HepG2 (cell line): ENCODE results near the gene SDR39U1. TPM values are rescaled to one million over a fixed set of nuclear protein-coding genes. Genes with fewer than 3 reads are reported as not detected.
A peak's percentile ranks its signal among the peaks of the same experiment; 100 is the strongest.

ENCODE experiments used
- AHR ChIP-seq: IDR thresholded peaks from 2 replicates; pipeline ENCODE4 v1.6.1; 2018; ENCODE audit warnings: missing genetic modification reagents, missing compliant biosample characterization
- NFATC3 ChIP-seq: sonication (generic); formaldehyde crosslinking; IDR thresholded peaks from 2 replicates; pipeline ENCODE4 v1.5.1; 2020; ENCODE audit warnings: mild to moderate bottlenecking, missing genetic modification reagents
- PTBP1 ChIP-seq: fragments of 200-400 bp; formaldehyde crosslinking; IDR thresholded peaks from 2 replicates; pipeline ENCODE4 v1.6.1; 2018; ENCODE audit warnings: low read length, low read depth; ENCODE audit not compliant: poor library complexity, severe bottlenecking
- RBM39 ChIP-seq: fragments of 200-400 bp; formaldehyde crosslinking; IDR thresholded peaks from one replicate; pipeline ENCODE4 v1.6.1; 2018; ENCODE audit warnings: antibody characterized with exemption, mild to moderate bottlenecking, low read depth, low read length; ENCODE audit not compliant: poor library complexity, severe bottlenecking
- STAG1 ChIP-seq: sonication (generic); formaldehyde crosslinking; IDR thresholded peaks from 2 replicates; pipeline ENCODE4 v1.4.0; 2020; ENCODE audit warnings: missing genetic modification reagents
- ZBTB21 ChIP-seq: sonication (generic); formaldehyde crosslinking; IDR thresholded peaks from 2 replicates; pipeline ENCODE4 v1.4.0; 2020; ENCODE audit warnings: missing genetic modification reagents
- ZMYM4 ChIP-seq: sonication (generic); formaldehyde crosslinking; IDR thresholded peaks from 2 replicates; pipeline ENCODE4 v1.8.1; 2023; ENCODE audit warnings: mild to moderate bottlenecking, missing genetic modification reagents
- ZNF121 ChIP-seq: sonication (generic); formaldehyde crosslinking; IDR thresholded peaks from 2 replicates; pipeline ENCODE4 v1.5.0; 2020; ENCODE audit warnings: mild to moderate bottlenecking, missing genetic modification reagents
- ZNF142 ChIP-seq: sonication (generic); formaldehyde crosslinking; IDR thresholded peaks from 2 replicates; pipeline ENCODE4 v1.4.0; 2020; ENCODE audit warnings: missing genetic modification reagents
- ZNF230 ChIP-seq: sonication (generic); formaldehyde crosslinking; IDR thresholded peaks from 2 replicates; pipeline ENCODE4 v1.4.0; 2020; ENCODE audit warnings: mild to moderate bottlenecking, missing genetic modification reagents
- ZNF275 ChIP-seq: sonication (generic); formaldehyde crosslinking; IDR thresholded peaks from 2 replicates; pipeline ENCODE4 v1.8.0; 2022; ENCODE audit warnings: missing genetic modification reagents, mild to moderate bottlenecking, inconsistent platforms, borderline replicate concordance
- ZNF670 ChIP-seq: sonication (generic); formaldehyde crosslinking; IDR thresholded peaks from 2 replicates; pipeline ENCODE4 v1.8.0; 2022; ENCODE audit warnings: mild to moderate bottlenecking, missing genetic modification reagents, borderline replicate concordance
- ZNF816 ChIP-seq: sonication (generic); formaldehyde crosslinking; IDR thresholded peaks from 2 replicates; pipeline ENCODE4 v1.8.0; 2022; ENCODE audit warnings: missing genetic modification reagents, mild to moderate bottlenecking, borderline replicate concordance
- polyA plus RNA-seq, 8 experiments: library from polyadenylated mRNA; depleted of rRNA in 3 of 8; stranded (reverse) in 7 of 8; unstranded in 1 of 8; fragments of >200 nt; fragmentation: Illumina TruSeq in 4 of 8; extraction: Trizol in 4 of 8; gene quantifications; 2 replicates each; pipeline versions ENCODE4 v1.2.1 to v1.2.3, GENCODE V29; 2011 to 2016; ENCODE audit warnings: low read depth in 4 of 8, missing spikeins in 1 of 8, mixed read lengths in 1 of 8; ENCODE audit not compliant: insufficient read depth in 1 of 8
- total RNA-seq, 5 experiments: library from RNA; depleted of rRNA; stranded (reverse); fragments of >200 nt; fragmentation: Illumina TruSeq; extraction: Trizol; gene quantifications; 2 replicates each; pipeline ENCODE4 v1.2.3, GENCODE V29; 2016; ENCODE audit warnings: low read depth in 1 of 5

The SDR39U1 gene
- total and polyA plus RNA-seq, 2 of the 13 experiments (the other 11 are each of a cell fraction or from before 2014, with no cell fraction given), result 34.4 to 129 TPM

DNA sequence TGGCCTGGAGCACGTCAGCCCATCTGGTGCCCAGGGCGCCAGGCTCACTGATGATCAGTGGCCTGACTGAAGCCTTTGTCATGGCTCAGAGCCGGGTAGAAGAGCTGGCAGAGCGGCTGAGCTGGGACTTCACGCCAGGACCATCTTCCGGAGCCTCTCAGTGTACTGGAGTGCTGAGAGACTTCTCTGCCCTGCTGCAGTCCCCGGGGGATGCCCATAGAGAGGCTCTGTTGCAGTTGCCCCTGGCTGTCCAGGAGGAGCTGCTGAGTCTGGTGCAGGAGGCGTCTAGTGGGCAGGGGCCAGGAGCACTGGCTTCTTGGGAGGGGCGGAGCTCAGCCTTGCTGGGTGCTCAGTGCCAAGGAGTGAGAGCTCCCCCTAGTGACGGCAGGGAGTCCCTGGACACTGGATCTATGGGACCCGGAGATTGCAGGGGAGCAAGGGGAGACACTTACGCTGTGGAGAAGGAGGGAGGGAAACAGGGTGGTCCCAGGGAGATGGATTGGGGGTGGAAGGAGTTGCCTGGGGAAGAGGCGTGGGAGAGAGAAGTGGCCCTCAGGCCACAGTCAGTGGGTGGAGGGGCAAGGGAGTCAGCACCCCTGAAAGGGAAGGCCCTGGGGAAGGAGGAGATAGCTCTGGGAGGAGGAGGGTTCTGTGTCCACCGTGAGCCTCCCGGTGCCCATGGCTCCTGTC is 10.9 kb downstream of the SDR39U1 start (continued):
- TF ChIP-seq RBM39 (no peak), ZMYM4 (peak; percentile 95), ZNF230 (CRISPR knock-in tag) (peak; percentile 94), ZNF121 (CRISPR knock-in tag) (no peak), AHR (CRISPR knock-in tag) (peak; percentile 96; the same call in 1 of the 2 replicates), STAG1 (CRISPR knock-in tag) (peak; percentile 99), ZNF275 (peak; percentile 14; the same call in 1 of the 2 replicates), ZNF142 (peak; percentile 18; the same call in 1 of the 2 replicates), PTBP1 (no peak), ZNF670 (CRISPR knock-in tag) (no peak), NFATC3 (CRISPR knock-in tag) (no peak), ZNF816 (CRISPR knock-in tag) (no peak), ZBTB21 (CRISPR knock-in tag) (no peak)
